ENCODE results near the gene MDFI. TPM values are rescaled to one million over a fixed set of nuclear protein-coding genes. Genes with fewer than 3 reads are reported as not detected.
A peak's percentile ranks its signal among the peaks of the same experiment; 100 is the strongest.

The MDFI gene
- total RNA-seq, 1 donor from 2014 or later = 94.7 TPM

GRCh38 chr6:41634657-41635056 lies 3.6 kb upstream of the MDFI start:
- intact Hi-C loops (cut with DNase I) = no loop called here
- no peak for DNase-seq (ENCODE audit: low spot score in 2 of 2)
- no peak for TF ChIP-seq CTCF (IDR thresholded peaks at IDR 0.05)
- Histone ChIP-seq H3K4me3 (no peak overlapping the region), H3K27ac (no peak overlapping the region), H3K4me1 (peaks cover 14 to 16% of the 10 kb centered on the region in 2 donors), H3K9me3 (no peaks in the 10 kb centered on the region), H3K27me3 (peaks cover 19% of the 10 kb centered on the region), H3K36me3 (no peaks in the 10 kb centered on the region)

DNA sequence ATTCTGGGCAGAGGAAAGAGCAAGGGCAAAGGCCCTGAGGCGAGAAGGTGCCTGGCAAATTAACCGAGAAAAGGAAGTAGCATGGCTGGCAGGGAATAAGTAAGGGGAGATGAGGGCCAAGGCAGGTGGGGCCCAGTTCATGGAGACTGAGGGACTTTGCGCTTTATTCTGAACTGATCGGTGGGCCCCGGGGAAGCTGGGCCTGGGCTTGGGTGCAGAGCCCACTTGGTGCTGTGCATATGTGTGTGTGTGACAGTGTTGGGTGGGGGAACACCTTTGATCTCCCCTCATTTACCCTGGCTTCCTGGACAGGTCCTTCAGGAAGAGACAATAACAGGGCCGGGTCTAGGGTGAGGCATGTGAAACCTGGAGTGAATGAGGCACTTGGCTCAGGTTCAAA lies 2.9 kb upstream of the MDFI start:
- no peaks in the 10 kb centered on the region for H3K36me3 ChIP-seq
- no peak overlapping the region for H3K27ac ChIP-seq
- peaks cover 14 to 16% of the 10 kb centered on the region in 2 donors for H3K4me1 ChIP-seq
- H3K27me3 ChIP-seq = peaks cover 19% of the 10 kb centered on the region
- TF ChIP-seq CTCF (IDR thresholded peaks at IDR 0.05) = no peak
- no peak overlapping the region for H3K4me3 ChIP-seq
- no peak for DNase-seq (ENCODE audit: low spot score in 2 of 2)
- intact Hi-C loops (cut with DNase I) = no loop called here
- no peaks in the 10 kb centered on the region for H3K9me3 ChIP-seq

GRCh38 chr6:41636833-41637193 lies 1.5 kb upstream of the MDFI start:
- Histone ChIP-seq H3K27me3 (peaks cover 19% of the 10 kb centered on the region), H3K27ac (no peak overlapping the region), H3K36me3 (no peaks in the 10 kb centered on the region), H3K4me3 (peak overlapping the region; percentile 17 to 65), H3K4me1 (peaks cover 14 to 16% of the 10 kb centered on the region in 2 donors), H3K9me3 (no peaks in the 10 kb centered on the region)
- no peak for DNase-seq (ENCODE audit: low spot score in 2 of 2)
- no peak for TF ChIP-seq CTCF (IDR thresholded peaks at IDR 0.05)
- intact Hi-C loops (cut with DNase I) = no loop called here

DNA sequence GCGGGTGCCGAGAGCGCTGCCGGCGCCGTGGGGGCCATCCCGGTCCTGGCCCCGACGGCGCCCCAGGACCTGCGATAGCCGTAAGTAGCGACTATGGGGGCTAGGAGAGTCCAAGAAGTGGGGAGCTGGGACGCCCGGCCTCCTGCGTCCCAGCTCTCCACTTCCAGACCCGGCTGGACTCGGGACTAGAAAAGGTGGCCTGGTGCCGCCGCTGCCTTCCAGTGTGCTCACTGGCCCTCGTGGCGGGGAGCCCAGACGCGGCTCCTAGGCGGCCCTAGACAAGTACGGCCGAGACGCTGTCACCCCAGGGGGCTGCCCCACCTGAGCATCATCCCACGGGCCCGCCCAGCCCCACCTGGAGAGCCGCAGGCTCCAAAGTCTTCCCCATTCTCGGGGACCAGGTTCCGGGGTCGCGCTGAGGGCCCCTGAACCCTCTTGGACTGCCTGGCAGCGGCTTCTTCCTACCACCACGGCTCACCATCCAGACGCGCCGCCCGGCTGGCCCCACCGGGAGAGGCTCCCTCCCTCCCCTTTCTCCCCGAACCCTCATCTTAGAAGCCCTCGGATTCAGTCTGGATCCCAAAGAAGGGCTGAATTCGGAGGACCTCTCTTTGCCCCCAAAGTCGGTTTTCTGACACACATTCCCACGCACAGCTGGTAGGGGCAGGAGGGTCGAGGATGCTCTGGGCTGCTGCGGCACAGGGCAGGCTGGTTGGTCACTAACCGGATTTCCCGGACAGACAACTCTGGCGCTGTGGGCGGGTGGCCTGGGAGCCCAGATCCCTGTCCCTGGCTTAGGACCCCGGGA lies 870 bp upstream of the MDFI start:
- Histone ChIP-seq H3K27ac (no peak overlapping the region), H3K27me3 (peaks cover 19% of the 10 kb centered on the region), H3K9me3 (no peaks in the 10 kb centered on the region), H3K4me1 (peaks cover 14 to 16% of the 10 kb centered on the region in 2 donors), H3K36me3 (no peaks in the 10 kb centered on the region), H3K4me3 (peak overlapping the region; percentile 51 to 65)
- intact Hi-C loops (cut with DNase I) = no loop called here
- TF ChIP-seq CTCF (IDR thresholded peaks at IDR 0.05) = no peak
- no peak for DNase-seq (ENCODE audit: low spot score in 2 of 2)

DNA sequence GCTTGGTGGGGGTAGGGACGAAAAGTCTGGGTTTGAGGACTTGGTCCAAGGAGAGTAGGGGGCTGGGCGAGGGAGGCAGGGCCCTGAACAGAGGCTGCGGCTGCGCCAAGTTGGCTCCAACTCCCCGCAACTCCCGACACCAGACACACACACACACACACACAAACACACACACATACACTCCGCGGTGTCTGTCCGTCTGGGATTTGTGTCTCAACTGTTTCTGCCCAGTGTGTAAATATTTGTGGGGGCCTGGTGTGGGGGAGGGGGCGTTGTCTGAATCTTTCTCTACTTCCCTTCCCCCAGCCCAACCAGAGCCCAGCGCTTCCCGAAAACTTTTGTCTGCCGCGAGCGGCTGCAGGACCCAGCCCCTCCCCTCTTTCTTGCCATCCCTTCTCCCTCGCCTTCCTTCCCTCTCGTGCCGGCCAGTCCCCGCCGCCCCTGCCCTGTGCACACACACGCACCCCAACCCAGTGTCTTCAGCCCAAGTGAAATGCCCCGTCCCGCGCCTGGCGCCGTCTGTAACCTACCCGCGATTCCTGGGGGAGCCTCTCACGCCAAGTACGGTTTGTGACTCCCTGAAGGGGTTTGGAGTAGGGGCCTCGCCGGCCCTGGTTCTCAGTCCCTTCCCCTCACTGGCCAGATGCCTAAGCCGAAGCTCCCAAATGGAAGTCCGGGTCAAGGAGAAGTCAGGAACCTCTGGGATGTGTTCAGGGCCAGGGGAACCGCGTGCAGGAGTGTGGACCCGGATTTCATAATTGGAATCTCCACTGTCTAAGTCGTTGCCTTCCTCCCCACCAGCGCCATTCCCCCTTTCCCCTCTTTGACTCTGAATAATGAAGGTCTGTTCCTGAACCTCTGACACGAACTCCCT lies 904 bp downstream of the MDFI start:
- no peak overlapping the region for H3K27ac ChIP-seq
- no peaks in the 10 kb centered on the region for H3K36me3 ChIP-seq
- H3K9me3 ChIP-seq = no peaks in the 10 kb centered on the region
- intact Hi-C loops (cut with DNase I) = no loop called here
- TF ChIP-seq CTCF (IDR thresholded peaks at IDR 0.05) = no peak
- DNase-seq (ENCODE audit: low spot score in 2 of 2) = no peak
- peaks cover 14 to 16% of the 10 kb centered on the region in 2 donors for H3K4me1 ChIP-seq
- peaks cover 19% of the 10 kb centered on the region for H3K27me3 ChIP-seq
- peak overlapping the region; percentile 51 to 65 for H3K4me3 ChIP-seq

Data from ascending aorta (tissue), 2 donors.